DND-41 (cell line): ENCODE data around the gene KRT2.

Experiments
- ATAC-seq: fragments of 200-7000 bp; cut with Tn5 transposase; 3 replicates; pipeline ENCODE4 v1.9.1; 2021; ENCODE audit warnings: low read depth; ENCODE audit not compliant: insufficient read depth
- DNase-seq: peaks from one replicate; pipeline ENCODE4 v3.0.0-alpha.2; 2020
- H2AFZ ChIP-seq: 2 replicates; pipeline ENCODE4 v1.6.0; 2012; ENCODE audit warnings: low read depth, low read length
- H3K27ac ChIP-seq: 2 replicates; pipeline ENCODE4 v1.5.1; 2012; ENCODE audit warnings: low read length, inconsistent platforms
- H3K27me3 ChIP-seq: fragments of 200-600 bp; sonication (generic); 2 replicates; pipeline ENCODE4 v1.6.0; 2012; ENCODE audit warnings: low read length, mild to moderate bottlenecking, inconsistent platforms; ENCODE audit not compliant: insufficient read depth, poor library complexity
- H3K36me3 ChIP-seq: 2 replicates; pipeline ENCODE4 v1.5.1; 2012; ENCODE audit warnings: low read length, inconsistent platforms; ENCODE audit not compliant: insufficient read depth
- H3K4me1 ChIP-seq: 2 replicates; pipeline ENCODE4 v1.5.1; 2012; ENCODE audit warnings: mild to moderate bottlenecking, low read length; ENCODE audit not compliant: insufficient read depth
- H3K4me2 ChIP-seq: 2 replicates; pipeline ENCODE4 v1.6.0; 2012; ENCODE audit warnings: mild to moderate bottlenecking, moderate library complexity, low read length, inconsistent platforms; ENCODE audit not compliant: insufficient read depth
- H3K4me3 ChIP-seq, 2 experiments: fragments of 200-600 bp in 1 of 2; shearing (Covaris generic) in 1 of 2; 2 replicates each; pipeline ENCODE4 v1.5.1; 2012 to 2016; ENCODE audit warnings: inconsistent platforms in 2 of 2, low read length in 2 of 2, mild to moderate bottlenecking in 2 of 2, low read depth in 1 of 2, moderate library complexity in 1 of 2
- H3K79me2 ChIP-seq: 2 replicates; pipeline ENCODE4 v1.6.0; 2012; ENCODE audit warnings: low read length, inconsistent platforms; ENCODE audit not compliant: insufficient read depth
- H3K9ac ChIP-seq: 2 replicates; pipeline ENCODE4 v1.6.0; 2012; ENCODE audit warnings: low read depth, mild to moderate bottlenecking, inconsistent platforms, low read length, moderate library complexity
- H3K9me3 ChIP-seq: 2 replicates; pipeline ENCODE4 v1.5.1; 2012; ENCODE audit warnings: low read length, moderate library complexity, mild to moderate bottlenecking, inconsistent platforms; ENCODE audit not compliant: insufficient read depth, severe bottlenecking
- H4K20me1 ChIP-seq: 2 replicates; pipeline ENCODE4 v1.6.0; 2012; ENCODE audit warnings: low read length; ENCODE audit not compliant: insufficient read depth
- CTCF ChIP-seq: IDR thresholded peaks from 2 replicates; pipeline ENCODE4 v1.5.1; 2012; ENCODE audit warnings: borderline replicate concordance, low read length, moderate library complexity, mild to moderate bottlenecking; ENCODE audit not compliant: poor library complexity, severe bottlenecking; ENCODE audit errors: extremely low read depth
- EZH2 ChIP-seq: IDR thresholded peaks from 3 replicates; pipeline ENCODE4 v1.6.1; 2012; ENCODE audit warnings: borderline replicate concordance, low read depth, mild to moderate bottlenecking, moderate library complexity, low read length, inconsistent platforms; ENCODE audit not compliant: severe bottlenecking

Gene KRT2

GRCh38 chr12:52628841-52629240 is 23.2 kb downstream of the KRT2 start:
- Histone ChIP-seq H3K4me2 (no peak overlapping the region), H3K4me3 (no peak overlapping the region), H3K27ac (no peak overlapping the region), H3K27me3 (no peaks in the 10 kb centered on the region), H4K20me1 (peaks cover 3% of the 10 kb centered on the region; the same call in 1 of the 2 replicates), H3K36me3 (no peaks in the 10 kb centered on the region), H2AFZ (no peak overlapping the region), H3K9me3 (no peaks in the 10 kb centered on the region), H3K9ac (no peak overlapping the region), H3K79me2 (no peaks in the 10 kb centered on the region), H3K4me1 (no peaks in the 10 kb centered on the region)
- TF ChIP-seq CTCF, result no peak
- no peak for TF ChIP-seq EZH2
- DNase-seq, result no peak
- ATAC-seq, result no peak

- DNase-seq (no peak), ATAC-seq (no peak)
- no peaks in the 10 kb centered on the region for H3K79me2 ChIP-seq
- no peak overlapping the region for H3K4me2 ChIP-seq
- no peak overlapping the region for H2AFZ ChIP-seq
- no peaks in the 10 kb centered on the region for H3K27me3 ChIP-seq
- no peaks in the 10 kb centered on the region for H3K4me1 ChIP-seq
- TF ChIP-seq CTCF (no peak), EZH2 (no peak)
- H3K9me3 ChIP-seq, result no peaks in the 10 kb centered on the region
- no peak overlapping the region for H3K27ac ChIP-seq
- no peak overlapping the region for H3K4me3 ChIP-seq
- H3K36me3 ChIP-seq, result no peaks in the 10 kb centered on the region
- H4K20me1 ChIP-seq, result peaks cover 3% of the 10 kb centered on the region; the same call in 1 of the 2 replicates
- H3K9ac ChIP-seq, result no peak overlapping the region
Measured at GRCh38 chr12:52628111-52628507, 23.9 kb downstream of the KRT2 start.

- Histone ChIP-seq H3K27ac (no peak overlapping the region), H3K4me1 (no peaks in the 10 kb centered on the region), H3K9me3 (no peaks in the 10 kb centered on the region), H2AFZ (no peak overlapping the region), H3K36me3 (no peaks in the 10 kb centered on the region), H3K4me2 (no peak overlapping the region), H4K20me1 (peaks cover 3% of the 10 kb centered on the region; the same call in 1 of the 2 replicates), H3K79me2 (no peaks in the 10 kb centered on the region), H3K9ac (no peak overlapping the region), H3K4me3 (no peak overlapping the region), H3K27me3 (no peaks in the 10 kb centered on the region)
- ATAC-seq, result no peak
- no peak for DNase-seq
- TF ChIP-seq EZH2 (no peak), CTCF (no peak)
Measured at GRCh38 chr12:52627395-52628110, 24.5 kb downstream of the KRT2 start.
